Placental pericyte (primary cell): Measurements from ENCODE around the gene NCLN. TPM values are rescaled to one million over a fixed set of nuclear protein-coding genes. Genes with fewer than 3 reads are reported as not detected.

ENCODE experiments used
- total RNA-seq: library from RNA; depleted of rRNA; stranded (reverse); fragments of >200 nt; gene quantifications from 2 replicates; pipeline ENCODE4 v1.2.3, GENCODE V29; 2012

NCLN gene
- total RNA-seq, result 52.1 and 103 TPM in 2 replicates

GRCh38 chr19:3185461-3186159 lies at the start of gene NCLN:
TSS of gene NCLN (plus strand) at chr19:3185930. CDS start at chr19:3186031, 101 bp downstream.

GRCh38 chr19:3135961-3136683 lies 49.6 kb upstream of the NCLN start, which contains the start of gene GNA15:
TSS of gene GNA15 (plus strand) at chr19:3136033. CDS start at chr19:3136451, 418 bp downstream.

GRCh38 chr19:3178377-3178972 lies 7.3 kb upstream of the NCLN start, which contains the start of gene S1PR4:
TSS of gene S1PR4 (plus strand) at chr19:3178769. CDS start at chr19:3178793, 24 bp downstream.

GRCh38 chr19:3224346-3225168 lies 38.8 kb downstream of the NCLN start, which contains the start of gene CELF5:
TSS of gene CELF5 (plus strand) at chr19:3224661. CDS start at chr19:3224740, 79 bp downstream.

Other genes with a start within 250 kb of the NCLN start
- 3.0 and 3.1 TPM in 2 replicates for gene ZNF77, start 241.0 kb upstream of the NCLN start, total RNA-seq
- gene TLE6, start 208.4 kb upstream of the NCLN start, total RNA-seq, result not detected in 2 replicates
- 1.0 and 1.3 TPM in 2 replicates for gene TLE2, start 156.7 kb upstream of the NCLN start, total RNA-seq
- gene TLE5, start 123.4 kb upstream of the NCLN start, total RNA-seq, result 263 and 307 TPM in 2 replicates
- gene GNA11, start 91.6 kb upstream of the NCLN start, total RNA-seq, result 89.5 and 120 TPM in 2 replicates
- 0.14 TPM in 1 of 2 replicates, not detected in the other for gene GNA15, start 49.9 kb upstream of the NCLN start, total RNA-seq
- not detected in 2 replicates for gene S1PR4, start 7.2 kb upstream of the NCLN start, total RNA-seq
- gene CELF5, start 38.7 kb downstream of the NCLN start, total RNA-seq, result 0.43 and 0.44 TPM in 2 replicates
- 54.9 and 83.8 TPM in 2 replicates for gene NFIC, start 180.7 kb downstream of the NCLN start, total RNA-seq